K562 (cell line): ENCODE results near the gene EPYC. TPM values are rescaled to one million over a fixed set of nuclear protein-coding genes. Genes with fewer than 3 reads are reported as not detected.

Experiments
- ATAC-seq: fragments of 200-7000 bp; cut with Tn5 transposase; 3 replicates; pipeline ENCODE4 v1.9.1; 2020; ENCODE audit warnings: moderate library complexity
- BruUV-seq: library from RNA; stranded (reverse); fragments of 400-500 nt; replicated peaks from 2 replicates; lab custom pipeline; 2021; lab: Mats Ljungman, UMichigan
- CTCF ChIA-PET: fragments of 300-600 bp; formaldehyde crosslinking; extraction: SDS; loops from one replicate; lab custom pipeline; 2021; ENCODE audit warnings: low intra/inter-chr PET ratio; lab: Yijun Ruan, JAX
- POLR2A ChIA-PET: fragments of 300-600, 350-650 bp; sonication (Branson Sonifier 250); formaldehyde crosslinking; extraction: SDS; loops from one replicate; lab custom pipeline; 2021; ENCODE audit warnings: antibody characterized with exemption, inconsistent platforms; lab: Yijun Ruan, JAX
- DNase-seq, 4 experiments: peaks; one replicate each; pipeline versions ENCODE4 v3.0.0 to v3.0.0-alpha.2; 2011 to 2018; ENCODE audit warnings: low spot score in 3 of 4, mixed read lengths in 3 of 4; ENCODE audit errors: extremely low read depth in 1 of 4
- FAIRE-seq: peaks from 2 replicates; lab custom pipeline; 2011; peaks lifted over from hg19 to GRCh38; lab: Jason Lieb, UNC
- H2AFZ ChIP-seq: 2 replicates; pipeline ENCODE4 v1.6.0; 2011; ENCODE audit warnings: low read depth, low read length, control low read depth, inconsistent platforms
- H3K27ac ChIP-seq: fragments of 200-600 bp; 3 replicates; pipeline ENCODE4 v1.8.0; 2011; ENCODE audit warnings: low read depth, mild to moderate bottlenecking, control low read depth, inconsistent platforms, low read length, moderate library complexity, mixed read lengths; ENCODE audit errors: extremely low read depth
- H3K27me3 ChIP-seq, 2 experiments: fragments of 300-600 bp in 1 of 2; 2 replicates in 1 of 2; 3 replicates in 1 of 2; pipeline versions ENCODE4 v1.6.0 to v1.8.0; 2011; ENCODE audit warnings: inconsistent platforms in 2 of 2, low read length in 2 of 2, mild to moderate bottlenecking in 1 of 2, mixed read lengths in 1 of 2, moderate library complexity in 1 of 2; ENCODE audit not compliant: control insufficient read depth in 2 of 2, insufficient read depth in 2 of 2
- H3K36me3 ChIP-seq: fragments of 300-600 bp; 3 replicates; pipeline ENCODE4 v1.8.0; 2011; ENCODE audit warnings: mild to moderate bottlenecking, low read length, inconsistent platforms; ENCODE audit not compliant: control insufficient read depth, insufficient read depth
- H3K4me1 ChIP-seq, 2 experiments: fragments of 200-600 bp in 1 of 2; replicated peaks in 1 of 2; 2 replicates in 1 of 2; 3 replicates in 1 of 2; pipeline versions ENCODE4 v1.5.1 to v1.8.0; 2011; ENCODE audit warnings: inconsistent platforms in 2 of 2, low read length in 2 of 2, mild to moderate bottlenecking in 1 of 2, mixed read lengths in 1 of 2, moderate library complexity in 1 of 2; ENCODE audit not compliant: control insufficient read depth in 2 of 2, insufficient read depth in 2 of 2
- H3K4me2 ChIP-seq: 2 replicates; pipeline ENCODE4 v1.6.1; 2011; ENCODE audit warnings: low read length, control low read depth, inconsistent platforms, mixed read lengths; ENCODE audit not compliant: insufficient read depth
- H3K4me3 ChIP-seq: fragments of 200-600 bp; sonication (generic), shearing (Covaris generic); 2 replicates; pipeline ENCODE4 v1.5.1; 2016; ENCODE audit warnings: control low read depth, inconsistent platforms
- H3K79me2 ChIP-seq: fragments of 200-600 bp; 3 replicates; pipeline ENCODE4 v1.8.0; 2011; ENCODE audit warnings: low read length, inconsistent platforms; ENCODE audit not compliant: control insufficient read depth, insufficient read depth
- H3K9ac ChIP-seq, 2 experiments: 2 replicates each; pipeline versions ENCODE4 v1.6.0 to v1.6.1; 2011; ENCODE audit warnings: low read depth in 2 of 2, low read length in 2 of 2, control low read depth in 1 of 2, inconsistent platforms in 1 of 2, mild to moderate bottlenecking in 1 of 2, mixed read lengths in 1 of 2; ENCODE audit not compliant: insufficient read depth in 1 of 2
- H3K9me1 ChIP-seq: one replicate; pipeline ENCODE4 v1.6.0; 2011; ENCODE audit warnings: inconsistent platforms, mild to moderate bottlenecking, low read length, moderate library complexity; ENCODE audit not compliant: control insufficient read depth, insufficient read depth
- H3K9me3 ChIP-seq: replicated peaks from 2 replicates; pipeline ENCODE4 v1.5.1; 2011; ENCODE audit warnings: low read depth, low read length, inconsistent platforms; ENCODE audit not compliant: control insufficient read depth, insufficient read depth
- H4K20me1 ChIP-seq: replicated peaks from 2 replicates; pipeline ENCODE4 v1.6.1; 2011; ENCODE audit warnings: low read length, inconsistent platforms, mixed read lengths; ENCODE audit not compliant: control insufficient read depth, insufficient read depth
- ATF7 ChIP-seq: fragments of 450-650 bp; IDR thresholded peaks from 2 replicates; pipeline ENCODE4 v1.7.1; 2014; ENCODE audit warnings: mild to moderate bottlenecking, moderate library complexity
- CEBPB ChIP-seq: fragments of 450-650 bp; IDR thresholded peaks from 2 replicates; pipeline ENCODE4 v1.6.1; 2016; ENCODE audit warnings: missing genetic modification characterization, missing compliant biosample characterization
- CEBPG ChIP-seq, 3 experiments: fragments of 200-800 bp in 1 of 3; sonication (Bioruptor generic) in 1 of 3; sonication (generic) in 1 of 3; formaldehyde crosslinking in 1 of 3; IDR thresholded peaks in 2 of 3; conservative IDR thresholded peaks in 1 of 3; 2 replicates each; pipeline versions ENCODE4 v1.6.1 to v1.8.0; 2016 to 2022; ENCODE audit warnings: missing compliant biosample characterization in 2 of 3, missing genetic modification characterization in 2 of 3, mild to moderate bottlenecking in 1 of 3, missing genetic modification reagents in 1 of 3
- CTCF ChIP-seq, 3 experiments: IDR thresholded peaks in 2 of 3; conservative IDR thresholded peaks in 1 of 3; 2 replicates each; pipeline ENCODE4 v1.5.1; 2011 to 2012; ENCODE audit warnings: low read length in 3 of 3, mild to moderate bottlenecking in 3 of 3, control low read depth in 2 of 3, improper control_type of control experiment in 1 of 3, inconsistent platforms in 1 of 3, low read depth in 1 of 3, mixed read lengths in 1 of 3, moderate library complexity in 1 of 3; ENCODE audit not compliant: insufficient read depth in 2 of 3
- KLF16 ChIP-seq: IDR thresholded peaks from 2 replicates; pipeline ENCODE4 v1.6.1; 2016; ENCODE audit warnings: antibody characterized with exemption
- PKNOX1 ChIP-seq: fragments of 450-650 bp; IDR thresholded peaks from 2 replicates; pipeline ENCODE4 v1.6.1; 2016
- RAD21 ChIP-seq, 2 experiments: fragments of 250-450 bp in 1 of 2; fragments of 450-650 bp in 1 of 2; sonication (Bioruptor Pico) in 1 of 2; formaldehyde crosslinking in 1 of 2; IDR thresholded peaks in 1 of 2; conservative IDR thresholded peaks in 1 of 2; 2 replicates each; pipeline versions ENCODE4 v1.4.0 to v1.8.0; 2020 to 2022; ENCODE audit warnings: mild to moderate bottlenecking in 2 of 2, moderate library complexity in 1 of 2
- U2AF1 ChIP-seq: fragments of 200-400 bp; formaldehyde crosslinking; optimal IDR thresholded peaks from 2 replicates; pipeline ENCODE3; 2017; ENCODE audit warnings: mild to moderate bottlenecking, low read depth, low read length, moderate library complexity
- ZNF41 ChIP-seq: fragments of 250-450 bp; sonication (Bioruptor Pico); conservative IDR thresholded peaks from 2 replicates; pipeline ENCODE4 v1.4.0; 2020; ENCODE audit warnings: mild to moderate bottlenecking
- WGBS: fragments of 100-300 bp; shearing (Covaris generic); methylation state at CpG from one replicate; pipeline ENCODE4 v1.1.6; 2016; ENCODE audit warnings: low coverage, mixed read lengths; ENCODE audit not compliant: insufficient coverage; ENCODE audit errors: missing lambda C conversion rate; 5-methylcytosine and 5-hydroxymethylcytosine counted together
- in situ Hi-C: fragments of 300-500 bp; cut with MboI; formaldehyde crosslinking; loops from 4 replicates; pipeline ENCODE4 v1.15.0; 2018; ENCODE audit warnings: inconsistent platforms, mixed read lengths
- intact Hi-C: fragments of 100-400 bp; cut with micrococcal nuclease; formaldehyde crosslinking; loops from 2 replicates; pipeline ENCODE4 v1.14.2; 2022
- polyA plus RNA-seq, 8 experiments: library from polyadenylated mRNA; depleted of rRNA in 4 of 8; stranded (reverse) in 5 of 8; unstranded in 3 of 8; fragments of >200 nt; fragmentation: Nextera tagmentation in 2 of 8; fragmentation: Illumina TruSeq in 1 of 8; extraction: Ambion mirVana in 2 of 8; extraction: Trizol in 1 of 8; gene quantifications; 2 replicates each; pipeline versions ENCODE4 v1.2.1 to v1.2.3, GENCODE V29; 2011 to 2014; ENCODE audit warnings: inconsistent platforms in 1 of 8, missing spikeins in 1 of 8
- total RNA-seq, 7 experiments: library from RNA; depleted of rRNA in 6 of 7; stranded (reverse); fragments of >200 nt in 6 of 7; fragmentation: Illumina TruSeq in 2 of 7; extraction: Trizol in 2 of 7; gene quantifications; 2 replicates each; pipeline versions ENCODE4 v1.2.1 to v1.2.3, GENCODE V29; 2011 to 2021; ENCODE audit warnings: low replicate concordance in 1 of 7

EPYC gene
- total and polyA plus RNA-seq, 9 of the 15 experiments (the other 6 are each of a cell fraction or from before 2014, with no cell fraction given): not detected

- TF ChIP-seq CTCF (IDR thresholded peaks at IDR 0.05 in 2 of 3, conservative IDR thresholded peaks at IDR 0.05 in 1 of 3; ENCODE audit: insufficient read depth in 2 of 3, low read depth in 1 of 3, low read length in 3 of 3): peak; percentile 40 to 60 (median 45); a peak in 4 of 6 replicates
- TF ChIP-seq ZNF41 (CRISPR knock-in tag): no peak
- peak; percentile 45 to 67 for TF ChIP-seq RAD21 (CRISPR knock-in tag; conservative IDR thresholded peaks at IDR 0.05 in 1 of 2, IDR thresholded peaks at IDR 0.05 in 1 of 2)
- 0 out of 2 replicates have a peak, but pooled peaks have one; percentile 10 for TF ChIP-seq KLF16
Observed at GRCh38 chr12:90978117-90978770, 26.5 kb downstream of the EPYC start (continued).

GRCh38 chr12:90977224-90977623 is 27.5 kb downstream of the EPYC start:
- Histone ChIP-seq H3K79me2 (no peaks in the 10 kb centered on the region), H3K36me3 (no peaks in the 10 kb centered on the region), H3K27me3 (no peaks in the 10 kb centered on the region), H3K4me1 (no peaks in the 10 kb centered on the region)
- CTCF ChIA-PET: no interaction called here
- TF ChIP-seq CEBPB: 0 out of 2 replicates have a peak, but pooled peaks have one; percentile 22
- TF ChIP-seq U2AF1: no peak
- TF ChIP-seq PKNOX1: no peak
- no peak for TF ChIP-seq CEBPG (CRISPR knock-in tag; IDR thresholded peaks at IDR 0.05)
- TF ChIP-seq CEBPG (tag; conservative IDR thresholded peaks at IDR 0.05 in 1 of 2, IDR thresholded peaks at IDR 0.05 in 1 of 2): peak in 1 of 2 experiments; percentile 35; a peak in 1 of 4 replicates
- no peak for TF ChIP-seq ATF7
- TF ChIP-seq, all 486 proteins: peak for 2
- H2AFZ ChIP-seq: no peak overlapping the region
- POLR2A ChIA-PET: interaction anchor here (0.6 kb wide), 1 partner anchor 1728 kb away, joined by 3 read pairs; no protein-coding TSS in a partner anchor
- H4K20me1 ChIP-seq: no peaks in the 10 kb centered on the region
- 0% methylated on average over 1 of the region's 1 CpG for WGBS
- no peak overlapping the region for H3K27ac ChIP-seq
- DNase-seq (no peak), ATAC-seq (no peak), FAIRE-seq (no peak)
- no TSS peak for BruUV-seq
- no peak overlapping the region for H3K4me2 ChIP-seq
- no peaks in the 10 kb centered on the region for H3K9me3 ChIP-seq
- in situ Hi-C loops (loop anchor here (25.0 kb wide), 1 partner anchor 360 kb away; no protein-coding TSS in a partner anchor), intact Hi-C loops (loop anchor here (5.0 kb wide), 3 partner anchors 130 to 380 kb away; no protein-coding TSS in a partner anchor)
- no peak overlapping the region for H3K4me3 ChIP-seq
- no peak overlapping the region for H3K9ac ChIP-seq
- H3K9me1 ChIP-seq: no peaks in the 10 kb centered on the region
